GM06990 (cell line): ENCODE results near the gene SP1.
"Not testable (repeated sequence)": the region's sequence is repeated elsewhere in the genome, so short reads cannot be mapped to it uniquely, and the experiment has no call there.

ENCODE experiments used
- DNase-seq: peaks from one replicate; pipeline ENCODE4 v3.0.0-alpha.2; 2011; ENCODE audit not compliant: insufficient read length; ENCODE audit errors: extremely low read depth
- H3K27me3 ChIP-seq: replicated peaks from 2 replicates; pipeline ENCODE4 v1.6.0; 2011; ENCODE audit warnings: low read length; ENCODE audit not compliant: control insufficient read depth, insufficient read depth
- H3K36me3 ChIP-seq: 2 replicates; pipeline ENCODE4 v1.5.1; 2011; ENCODE audit warnings: low read length; ENCODE audit not compliant: control insufficient read depth, insufficient read depth
- H3K4me3 ChIP-seq: replicated peaks from 2 replicates; pipeline ENCODE4 v1.5.1; 2011; ENCODE audit warnings: low read depth, mild to moderate bottlenecking, control low read depth, low read length
- CTCF ChIP-seq: IDR thresholded peaks from 2 replicates; pipeline ENCODE4 v1.5.1; 2011; ENCODE audit warnings: low read length, control low read depth, mild to moderate bottlenecking, inconsistent platforms; ENCODE audit not compliant: insufficient read depth, poor library complexity, severe bottlenecking

SP1 gene

GRCh38 chr12:53388932-53389331 lies 9.0 kb downstream of the SP1 start:
- no peak for DNase-seq
- peaks cover 1% of the 10 kb centered on the region for H3K36me3 ChIP-seq
- no peaks in the 10 kb centered on the region for H3K27me3 ChIP-seq
- no peak overlapping the region for H3K4me3 ChIP-seq
- TF ChIP-seq CTCF = no peak

GRCh38 chr12:53389702-53390101 lies 9.7 kb downstream of the SP1 start:
- no peak overlapping the region for H3K4me3 ChIP-seq
- no peaks in the 10 kb centered on the region for H3K27me3 ChIP-seq
- H3K36me3 ChIP-seq = no peaks in the 10 kb centered on the region; the same call in none of the 2 replicates
- no peak for DNase-seq
- no peak for TF ChIP-seq CTCF

GRCh38 chr12:53391724-53392123 lies 11.7 kb downstream of the SP1 start:
- TF ChIP-seq CTCF = no peak
- H3K36me3 ChIP-seq = no peaks in the 10 kb centered on the region
- no peak for DNase-seq

GRCh38 chr12:53399896-53400295 lies 19.9 kb downstream of the SP1 start:
- no peak for TF ChIP-seq CTCF
- DNase-seq = no peak
- Histone ChIP-seq H3K27me3 (no peaks in the 10 kb centered on the region), H3K4me3 (no peak overlapping the region), H3K36me3 (no peaks in the 10 kb centered on the region; the same call in 1 of the 2 replicates)

More at GRCh38 chr12:53391724-53392123, 11.7 kb downstream of the SP1 start:
- H3K4me3 ChIP-seq = no peak overlapping the region
- H3K27me3 ChIP-seq = no peaks in the 10 kb centered on the region

GRCh38 chr12:53402351-53402750 lies 22.4 kb downstream of the SP1 start:
- not testable (repeated sequence) for H3K36me3 ChIP-seq, DNase-seq, H3K27me3 ChIP-seq, H3K4me3 ChIP-seq

- no peak for DNase-seq
- Histone ChIP-seq H3K27me3 (no peaks in the 10 kb centered on the region), H3K4me3 (no peak overlapping the region), H3K36me3 (peaks cover 3% of the 10 kb centered on the region; the same call in 1 of the 2 replicates)
- TF ChIP-seq CTCF = no peak
Measured at GRCh38 chr12:53402871-53403270, 22.9 kb downstream of the SP1 start.
